DOHH2 (cell line): Measurements from ENCODE around the gene NID1.

Source experiments
- H3F3A ChIP-seq: fragments of 200-600 bp; sonication (generic), shearing (Covaris generic); 2 replicates; pipeline ENCODE4 v1.6.0; 2016; ENCODE audit warnings: antibody characterized with exemption, mild to moderate bottlenecking; ENCODE audit not compliant: control insufficient read depth, insufficient read depth
- H3K27ac ChIP-seq: fragments of 200-600 bp; sonication (generic); 2 replicates; pipeline ENCODE4 v1.5.1; 2014; ENCODE audit warnings: low read depth, mild to moderate bottlenecking, low read length, moderate library complexity
- H3K27me3 ChIP-seq: fragments of 200-600 bp; sonication (generic); 2 replicates; pipeline ENCODE4 v1.6.1; 2014; ENCODE audit warnings: mild to moderate bottlenecking, low read length, mixed read lengths; ENCODE audit not compliant: control insufficient read depth
- H3K36me3 ChIP-seq: fragments of 200-600 bp; sonication (generic); 2 replicates; pipeline ENCODE4 v1.6.1; 2014; ENCODE audit warnings: mild to moderate bottlenecking, low read length, moderate library complexity, mixed read lengths; ENCODE audit not compliant: control insufficient read depth
- H3K4me1 ChIP-seq: fragments of 200-600 bp; sonication (generic); 2 replicates; pipeline ENCODE4 v1.6.1; 2014; ENCODE audit warnings: mild to moderate bottlenecking, low read length, mixed read lengths; ENCODE audit not compliant: control insufficient read depth
- H3K4me2 ChIP-seq: fragments of 200-600 bp; sonication (generic); 2 replicates; pipeline ENCODE4 v1.6.0; 2014; ENCODE audit warnings: mild to moderate bottlenecking, low read length, moderate library complexity
- H3K4me3 ChIP-seq: fragments of 200-600 bp; sonication (generic); 2 replicates; pipeline ENCODE4 v1.5.1; 2014; ENCODE audit warnings: mild to moderate bottlenecking, low read length, mixed read lengths
- H3K79me2 ChIP-seq: fragments of 200-600 bp; sonication (generic); 2 replicates; pipeline ENCODE4 v1.6.1; 2014; ENCODE audit warnings: mild to moderate bottlenecking, low read length, mixed read lengths; ENCODE audit not compliant: control insufficient read depth
- H3K9me2 ChIP-seq: fragments of 200-600 bp; sonication (generic); replicated peaks from 2 replicates; pipeline ENCODE4 v1.6.1; 2014; ENCODE audit warnings: mild to moderate bottlenecking, low read length, mixed read lengths; ENCODE audit not compliant: control insufficient read depth
- H3K9me3 ChIP-seq: fragments of 200-600 bp; sonication (generic); 2 replicates; pipeline ENCODE4 v1.6.1; 2014; ENCODE audit warnings: antibody characterized with exemption, low read length, mixed read lengths; ENCODE audit not compliant: control insufficient read depth, insufficient read depth
- H4K20me1 ChIP-seq: fragments of 200-600 bp; sonication (generic); 2 replicates; pipeline ENCODE4 v1.6.0; 2014; ENCODE audit warnings: low read depth, mild to moderate bottlenecking, antibody characterized with exemption, low read length, moderate library complexity; ENCODE audit not compliant: control insufficient read depth, insufficient read depth
- CTCF ChIP-seq: fragments of 200-600 bp; sonication (generic); IDR thresholded peaks from one replicate; pipeline ENCODE4 v1.5.1; 2014; ENCODE audit warnings: antibody characterized with exemption, mild to moderate bottlenecking, low read depth, low read length; ENCODE audit not compliant: poor library complexity, severe bottlenecking
- EZH2phosphoT487 ChIP-seq: fragments of 200-600 bp; sonication (generic); IDR thresholded peaks from 2 replicates; pipeline ENCODE4 v1.6.1; 2017; ENCODE audit warnings: borderline replicate concordance, mild to moderate bottlenecking, antibody characterized with exemption, low read length, moderate library complexity, mixed read lengths

The NID1 gene

GRCh38 chr1:235992868-235993267 is 72.0 kb downstream of the NID1 start:
- Histone ChIP-seq H3K79me2 (no peaks in the 10 kb centered on the region), H3K4me2 (no peak overlapping the region), H3K4me3 (no peak overlapping the region), H3K9me3 (no peaks in the 10 kb centered on the region), H3K27ac (no peak overlapping the region), H3K27me3 (no peaks in the 10 kb centered on the region; the same call in 1 of the 2 replicates), H3K36me3 (no peaks in the 10 kb centered on the region), H3F3A (no peaks in the 10 kb centered on the region), H4K20me1 (no peaks in the 10 kb centered on the region), H3K9me2 (no peaks in the 10 kb centered on the region), H3K4me1 (no peaks in the 10 kb centered on the region)
- no peak for TF ChIP-seq EZH2phosphoT487
- TF ChIP-seq CTCF, result no peak

DNA sequence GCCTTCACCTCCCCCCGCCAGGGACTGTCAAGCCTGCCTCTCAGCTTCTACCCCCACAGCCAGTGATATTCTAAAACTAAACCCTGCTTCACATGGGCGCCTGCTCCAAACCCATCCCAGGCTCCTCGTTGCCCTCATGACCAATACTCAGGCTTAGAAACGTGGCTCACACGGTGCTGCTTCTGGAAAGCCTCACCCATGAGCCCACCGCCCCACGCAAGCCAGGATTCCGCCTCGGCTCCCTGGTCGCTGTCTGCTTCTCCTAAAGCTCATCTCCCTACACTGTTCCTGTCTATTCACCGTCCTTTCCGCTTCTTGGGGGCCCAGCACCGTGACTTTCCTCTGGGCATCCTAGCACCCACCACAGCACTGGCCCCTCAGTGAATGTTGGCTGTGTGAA is 72.5 kb downstream of the NID1 start:
- H3F3A ChIP-seq, result no peaks in the 10 kb centered on the region
- H4K20me1 ChIP-seq, result no peaks in the 10 kb centered on the region
- H3K4me2 ChIP-seq, result no peak overlapping the region
- no peaks in the 10 kb centered on the region for H3K4me1 ChIP-seq
- no peaks in the 10 kb centered on the region for H3K36me3 ChIP-seq
- no peaks in the 10 kb centered on the region for H3K9me2 ChIP-seq
- no peak overlapping the region for H3K27ac ChIP-seq
- H3K27me3 ChIP-seq, result no peaks in the 10 kb centered on the region
- no peaks in the 10 kb centered on the region for H3K79me2 ChIP-seq
- H3K9me3 ChIP-seq, result no peaks in the 10 kb centered on the region
- TF ChIP-seq CTCF (no peak), EZH2phosphoT487 (no peak)
- no peak overlapping the region for H3K4me3 ChIP-seq

GRCh38 chr1:235990330-235990795 is 74.5 kb downstream of the NID1 start:
- Histone ChIP-seq H3K4me3 (no peak overlapping the region), H3K9me2 (no peaks in the 10 kb centered on the region), H3F3A (no peaks in the 10 kb centered on the region), H3K79me2 (no peaks in the 10 kb centered on the region), H3K27ac (no peak overlapping the region), H3K4me2 (no peak overlapping the region), H3K9me3 (no peaks in the 10 kb centered on the region), H3K36me3 (no peaks in the 10 kb centered on the region), H4K20me1 (no peaks in the 10 kb centered on the region), H3K4me1 (no peaks in the 10 kb centered on the region), H3K27me3 (no peaks in the 10 kb centered on the region)
- TF ChIP-seq EZH2phosphoT487, result no peak
- TF ChIP-seq CTCF, result no peak
